Lower lobe of right lung (tissue), 2 donors: Measurements from ENCODE around the gene RHNO1. TPM values are rescaled to one million over a fixed set of nuclear protein-coding genes. Genes with fewer than 3 reads are reported as not detected.

ENCODE experiments used
- ATAC-seq, 2 donors: fragments of 200-7000 bp; cut with Tn5 transposase; one replicate each; pipeline ENCODE4 v1.9.1; 2020 to 2022; ENCODE audit warnings: mild to moderate bottlenecking in 2 of 2, moderate library complexity in 2 of 2
- DNase-seq: peaks from one replicate; pipeline ENCODE4 v3.0.0-alpha.2; 2020
- H3K27ac ChIP-seq: fragments of 200-600 bp; one replicate; pipeline ENCODE4 v1.8.0; 2022
- H3K27me3 ChIP-seq: fragments of 200-600 bp; one replicate; pipeline ENCODE4 v1.8.0; 2022; ENCODE audit warnings: low read depth
- H3K36me3 ChIP-seq: fragments of 200-600 bp; one replicate; pipeline ENCODE4 v1.8.0; 2022; ENCODE audit warnings: mild to moderate bottlenecking
- H3K4me1 ChIP-seq: fragments of 200-600 bp; one replicate; pipeline ENCODE4 v1.8.0; 2022
- H3K4me3 ChIP-seq: fragments of 200-600 bp; one replicate; pipeline ENCODE4 v1.8.0; 2022; ENCODE audit warnings: mild to moderate bottlenecking
- H3K9me3 ChIP-seq: fragments of 200-600 bp; one replicate; pipeline ENCODE4 v1.8.0; 2022
- intact Hi-C: fragments of 100-400 bp; cut with DNase I; formaldehyde crosslinking; loops from one replicate; pipeline ENCODE4 v1.11.0; 2022
- long read RNA-seq: library from polyadenylated mRNA; unstranded; transcript quantifications from one replicate; pipeline ENCODE4 v2.0.0, GENCODE V29; 2021
- total RNA-seq: library from RNA; stranded (reverse); fragmentation: NEBNext Ultra II Directional; extraction: Animal tissue kit (Norgen Biotek cat#: 25700); gene quantifications from one replicate; pipeline ENCODE4 v1.2.1, GENCODE V29; 2021
- TF ChIP-seq, protein P1 (sequence below): fragments of 200-600 bp; IDR thresholded peaks from one replicate; pipeline ENCODE4 v1.8.0; 2022; ENCODE audit warnings: antibody characterized with exemption, mild to moderate bottlenecking
- donor health status: DM: no; HTN: yes; CAD: no; lungs with severe emphysema.

RHNO1 gene, protein sequence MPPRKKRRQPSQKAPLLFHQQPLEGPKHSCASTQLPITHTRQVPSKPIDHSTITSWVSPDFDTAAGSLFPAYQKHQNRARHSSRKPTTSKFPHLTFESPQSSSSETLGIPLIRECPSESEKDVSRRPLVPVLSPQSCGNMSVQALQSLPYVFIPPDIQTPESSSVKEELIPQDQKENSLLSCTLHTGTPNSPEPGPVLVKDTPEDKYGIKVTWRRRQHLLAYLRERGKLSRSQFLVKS
- 12.8 TPM for total RNA-seq
- long read RNA-seq, transcript RHNO1-204 (3 exons, 1,870 nt), result major isoform, 24 of 36 reads
- long read RNA-seq, partial matches to known transcripts, result 5 of 36 reads
- long read RNA-seq, other reads (novel, unspliced or antisense), result 0 of 36 reads

GRCh38 chr12:2877047-2877952, at the start of gene RHNO1, which contains the start of gene FOXM1:
TSS of gene RHNO1 (plus strand) at chr12:2877223. CDS start at chr12:2885367, 8,144 bp downstream.
TSS of gene FOXM1 (minus strand) at chr12:2877174. CDS start at chr12:2874478, 2,696 bp downstream.
- intact Hi-C loops, result no loop called here
- Histone ChIP-seq H3K4me3 (peak within 1 kb of the TSS; percentile 95), H3K27me3 (no peaks in the 10 kb centered on the region), H3K9me3 (no peaks in the 10 kb centered on the region), H3K36me3 (peaks cover 5% of the 10 kb centered on the region), H3K4me1 (peaks cover 26% of the 10 kb centered on the region), H3K27ac (peak within 1 kb of the TSS; percentile 95)
- peak; percentile 93 for DNase-seq
- ATAC-seq, result peak; percentile 95 to 96
- TF ChIP-seq, protein P1, sequence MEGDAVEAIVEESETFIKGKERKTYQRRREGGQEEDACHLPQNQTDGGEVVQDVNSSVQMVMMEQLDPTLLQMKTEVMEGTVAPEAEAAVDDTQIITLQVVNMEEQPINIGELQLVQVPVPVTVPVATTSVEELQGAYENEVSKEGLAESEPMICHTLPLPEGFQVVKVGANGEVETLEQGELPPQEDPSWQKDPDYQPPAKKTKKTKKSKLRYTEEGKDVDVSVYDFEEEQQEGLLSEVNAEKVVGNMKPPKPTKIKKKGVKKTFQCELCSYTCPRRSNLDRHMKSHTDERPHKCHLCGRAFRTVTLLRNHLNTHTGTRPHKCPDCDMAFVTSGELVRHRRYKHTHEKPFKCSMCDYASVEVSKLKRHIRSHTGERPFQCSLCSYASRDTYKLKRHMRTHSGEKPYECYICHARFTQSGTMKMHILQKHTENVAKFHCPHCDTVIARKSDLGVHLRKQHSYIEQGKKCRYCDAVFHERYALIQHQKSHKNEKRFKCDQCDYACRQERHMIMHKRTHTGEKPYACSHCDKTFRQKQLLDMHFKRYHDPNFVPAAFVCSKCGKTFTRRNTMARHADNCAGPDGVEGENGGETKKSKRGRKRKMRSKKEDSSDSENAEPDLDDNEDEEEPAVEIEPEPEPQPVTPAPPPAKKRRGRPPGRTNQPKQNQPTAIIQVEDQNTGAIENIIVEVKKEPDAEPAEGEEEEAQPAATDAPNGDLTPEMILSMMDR, result peak; percentile 35

GRCh38 chr12:2829275-2829674, 47.7 kb upstream of the RHNO1 start:
- H3K4me1 ChIP-seq, result peaks cover 2% of the 10 kb centered on the region
- peaks cover 70% of the 10 kb centered on the region for H3K36me3 ChIP-seq
- H3K27me3 ChIP-seq, result no peaks in the 10 kb centered on the region
- ATAC-seq, result no peak
- intact Hi-C loops, result no loop called here
- no peak overlapping the region for H3K27ac ChIP-seq
- no peaks in the 10 kb centered on the region for H3K9me3 ChIP-seq
- TF ChIP-seq, protein P1, result no peak
- DNase-seq, result no peak
- H3K4me3 ChIP-seq, result no peak overlapping the region

DNA sequence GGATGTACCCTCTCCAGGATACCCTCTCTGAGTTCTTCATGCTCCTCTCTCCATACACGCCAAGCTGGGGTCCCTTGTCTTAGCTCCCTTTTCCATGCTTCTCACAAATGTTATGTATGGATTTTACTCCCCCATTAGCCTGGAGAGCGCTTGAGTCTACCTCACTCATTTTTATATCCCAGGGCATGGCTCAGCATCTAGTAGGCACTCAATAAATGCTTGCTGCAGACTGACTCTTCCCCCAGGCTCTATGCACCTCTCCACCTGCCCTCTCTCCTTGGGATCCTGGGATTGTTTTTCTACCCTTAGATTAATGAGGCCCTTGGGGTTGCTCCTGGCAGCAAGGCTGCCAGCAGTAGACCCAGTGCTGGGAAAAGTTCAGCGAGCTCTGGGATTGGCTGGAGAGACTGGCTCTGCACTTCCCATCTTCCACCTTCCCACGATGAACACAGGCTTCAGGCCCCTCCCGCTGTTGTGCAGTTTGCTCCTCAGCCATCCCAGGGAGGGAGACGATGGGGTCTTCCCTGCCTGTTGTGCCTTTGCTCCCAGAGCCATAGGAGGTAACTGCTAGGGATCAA, 44.4 kb upstream of the RHNO1 start:
- Histone ChIP-seq H3K36me3 (peaks cover 37% of the 10 kb centered on the region), H3K4me3 (no peak overlapping the region), H3K9me3 (no peaks in the 10 kb centered on the region), H3K27me3 (no peaks in the 10 kb centered on the region), H3K27ac (no peak overlapping the region), H3K4me1 (peaks cover 7% of the 10 kb centered on the region)
- ATAC-seq, result no peak
- intact Hi-C loops, result no loop called here
- TF ChIP-seq, protein P1, result no peak
- no peak for DNase-seq

- H3K27me3 ChIP-seq, result no peaks in the 10 kb centered on the region
- H3K27ac ChIP-seq, result no peak overlapping the region
- H3K4me3 ChIP-seq, result no peak overlapping the region
- TF ChIP-seq, protein P1, result no peak
- H3K4me1 ChIP-seq, result peaks cover 7% of the 10 kb centered on the region
- intact Hi-C loops, result no loop called here
- no peaks in the 10 kb centered on the region for H3K9me3 ChIP-seq
- ATAC-seq, result no peak
- no peak for DNase-seq
- H3K36me3 ChIP-seq, result peaks cover 33% of the 10 kb centered on the region
These were observed 43.7 kb upstream of the RHNO1 start for GRCh38 chr12:2833327-2833726.

DNA sequence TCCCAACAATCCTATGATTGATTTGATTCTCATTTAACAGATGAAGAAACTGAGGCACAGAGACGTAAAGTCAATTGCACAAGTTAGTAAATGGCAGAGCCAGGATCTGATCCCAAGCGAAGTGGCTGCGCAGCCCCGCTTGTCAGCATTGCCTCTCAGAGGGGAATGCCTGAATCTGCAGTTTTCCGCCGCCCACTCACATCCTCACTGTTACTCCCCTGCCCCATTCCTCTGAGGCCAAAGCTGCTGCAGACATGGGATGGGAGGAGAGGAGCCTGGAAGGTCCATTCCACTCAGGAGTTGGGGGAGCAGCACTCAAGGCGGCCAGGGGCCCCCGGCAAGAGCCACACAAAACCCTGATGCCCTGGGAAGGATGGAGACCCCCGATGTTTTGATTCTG, 43.2 kb upstream of the RHNO1 start:
- H3K9me3 ChIP-seq, result no peaks in the 10 kb centered on the region
- TF ChIP-seq, protein P1, result no peak
- no peak overlapping the region for H3K27ac ChIP-seq
- ATAC-seq, result no peak
- no peak overlapping the region for H3K4me3 ChIP-seq
- intact Hi-C loops, result no loop called here
- no peaks in the 10 kb centered on the region for H3K27me3 ChIP-seq
- no peak for DNase-seq
- H3K4me1 ChIP-seq, result peaks cover 7% of the 10 kb centered on the region
- peaks cover 33% of the 10 kb centered on the region for H3K36me3 ChIP-seq
